ENCODE results near the gene PCK1.
A peak's percentile ranks its signal among the peaks of the same experiment; 100 is the strongest.
"Not testable (repeated sequence)": the region's sequence is repeated elsewhere in the genome, so short reads cannot be mapped to it uniquely, and the experiment has no call there.

Gene PCK1

DNA sequence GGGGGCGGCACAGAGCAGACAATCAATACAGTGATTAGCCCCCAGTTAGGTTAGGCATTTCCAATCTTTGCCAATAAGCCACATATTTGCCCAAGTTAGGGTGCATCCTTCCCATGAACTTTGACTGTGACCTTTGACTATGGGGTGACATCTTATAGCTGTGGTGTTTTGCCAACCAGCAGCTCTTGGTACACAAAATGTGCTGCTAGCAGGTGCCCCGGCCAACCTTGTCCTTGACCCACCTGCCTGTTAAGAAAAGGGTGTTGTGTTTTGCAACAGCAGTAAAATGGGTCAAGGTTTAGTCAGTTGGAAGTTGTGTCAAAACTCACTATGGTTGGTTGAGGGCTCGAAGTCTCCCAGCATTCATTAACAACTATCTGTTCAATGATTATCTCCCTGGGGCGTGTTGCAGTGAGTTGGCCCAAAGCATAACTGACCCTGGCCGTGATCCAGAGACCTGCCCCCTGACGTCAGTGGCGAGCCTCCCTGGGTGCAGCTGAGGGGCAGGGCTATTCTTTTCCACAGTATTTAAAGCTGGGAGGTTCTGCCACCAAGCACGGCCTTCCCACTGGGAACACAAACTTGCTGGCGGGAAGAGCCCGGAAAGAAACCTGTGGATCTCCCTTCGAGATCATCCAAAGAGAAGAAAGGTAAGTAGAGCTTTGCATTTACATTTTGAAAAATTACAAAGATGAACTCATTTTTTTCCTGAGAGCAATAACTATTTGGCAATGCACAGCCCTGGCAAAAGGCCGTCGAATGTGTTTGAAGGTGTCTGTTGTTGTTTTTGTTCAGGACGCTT is at the start of gene PCK1:
Gene PCK1, plus strand, starts transcription at position 557 of the 802 bp plus-strand sequence. CDS start 302 bp downstream, outside the sequence.
- TF ChIP-seq, protein P1, sequence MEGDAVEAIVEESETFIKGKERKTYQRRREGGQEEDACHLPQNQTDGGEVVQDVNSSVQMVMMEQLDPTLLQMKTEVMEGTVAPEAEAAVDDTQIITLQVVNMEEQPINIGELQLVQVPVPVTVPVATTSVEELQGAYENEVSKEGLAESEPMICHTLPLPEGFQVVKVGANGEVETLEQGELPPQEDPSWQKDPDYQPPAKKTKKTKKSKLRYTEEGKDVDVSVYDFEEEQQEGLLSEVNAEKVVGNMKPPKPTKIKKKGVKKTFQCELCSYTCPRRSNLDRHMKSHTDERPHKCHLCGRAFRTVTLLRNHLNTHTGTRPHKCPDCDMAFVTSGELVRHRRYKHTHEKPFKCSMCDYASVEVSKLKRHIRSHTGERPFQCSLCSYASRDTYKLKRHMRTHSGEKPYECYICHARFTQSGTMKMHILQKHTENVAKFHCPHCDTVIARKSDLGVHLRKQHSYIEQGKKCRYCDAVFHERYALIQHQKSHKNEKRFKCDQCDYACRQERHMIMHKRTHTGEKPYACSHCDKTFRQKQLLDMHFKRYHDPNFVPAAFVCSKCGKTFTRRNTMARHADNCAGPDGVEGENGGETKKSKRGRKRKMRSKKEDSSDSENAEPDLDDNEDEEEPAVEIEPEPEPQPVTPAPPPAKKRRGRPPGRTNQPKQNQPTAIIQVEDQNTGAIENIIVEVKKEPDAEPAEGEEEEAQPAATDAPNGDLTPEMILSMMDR (conservative IDR thresholded peaks at IDR 0.05), result no peak
- no peak for TF ChIP-seq ZFX (IDR thresholded peaks at IDR 0.05)
- H3K27ac ChIP-seq, result no peak within 1 kb of the TSS

DNA sequence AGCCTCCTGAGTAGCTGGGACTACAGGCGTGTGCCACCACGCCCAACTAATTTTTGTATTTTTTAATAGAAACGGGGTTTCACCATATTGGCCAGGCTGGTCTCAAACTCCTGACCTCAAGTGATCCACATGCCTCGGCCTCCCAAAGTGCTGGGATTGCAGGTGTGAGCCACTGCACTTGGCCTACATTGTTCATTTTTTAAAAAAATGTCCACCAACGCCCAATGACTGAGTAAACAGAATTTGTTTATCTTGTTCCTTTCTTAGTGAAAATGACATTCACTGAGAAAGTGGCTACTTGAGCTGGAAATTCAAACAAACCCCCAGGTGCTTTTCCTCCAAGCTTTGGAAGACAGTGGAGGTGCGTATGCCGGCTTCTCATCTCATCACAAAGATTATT is 49.2 kb upstream of the PCK1 start:
- H3K27ac ChIP-seq, result not testable (repeated sequence)

DNA sequence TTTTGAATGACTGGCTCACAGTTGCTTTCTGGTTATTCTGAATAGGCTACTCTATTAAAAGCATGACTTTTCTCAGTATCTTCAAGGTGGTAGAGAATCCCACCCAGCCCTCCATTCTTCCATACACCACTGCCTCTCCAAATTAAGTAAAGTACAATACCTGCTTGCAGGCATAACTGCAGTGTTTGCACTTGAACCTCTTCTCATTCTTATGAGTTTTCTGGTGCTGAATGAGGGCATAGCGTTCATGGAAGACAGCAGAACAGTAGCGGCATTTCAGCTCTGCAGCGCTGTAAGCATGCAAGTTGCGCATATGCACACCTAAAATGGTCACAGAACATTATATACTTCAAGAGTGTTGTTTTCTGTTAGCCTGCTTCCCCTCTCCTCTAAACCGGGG is 48.5 kb upstream of the PCK1 start:
- no peak overlapping the region for H3K27ac ChIP-seq
- no peak for TF ChIP-seq ZFX (IDR thresholded peaks at IDR 0.05)
- TF ChIP-seq, protein P1 (conservative IDR thresholded peaks at IDR 0.05), result no peak

DNA sequence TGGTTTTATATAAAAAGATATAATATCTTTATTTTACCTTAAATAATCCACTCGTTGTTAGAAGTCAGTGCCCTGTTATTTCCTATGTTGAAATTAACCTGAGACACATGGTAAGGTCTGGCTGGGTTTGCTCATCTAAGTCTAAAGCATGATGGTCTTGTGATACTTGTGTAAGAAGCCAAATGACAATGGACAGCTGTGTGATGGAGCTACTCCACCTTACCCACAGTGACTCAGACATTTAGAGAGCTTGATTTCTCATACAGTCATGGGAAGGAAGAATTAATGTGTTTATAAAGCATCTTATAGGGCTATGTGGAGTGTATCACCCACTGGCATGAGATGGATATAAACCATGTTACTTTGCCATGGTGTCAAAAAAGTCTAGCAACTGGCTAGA is 47.7 kb upstream of the PCK1 start:
- no peak overlapping the region for H3K27ac ChIP-seq
- TF ChIP-seq ZFX (IDR thresholded peaks at IDR 0.05), result no peak
- TF ChIP-seq, protein P1 (conservative IDR thresholded peaks at IDR 0.05), result no peak

DNA sequence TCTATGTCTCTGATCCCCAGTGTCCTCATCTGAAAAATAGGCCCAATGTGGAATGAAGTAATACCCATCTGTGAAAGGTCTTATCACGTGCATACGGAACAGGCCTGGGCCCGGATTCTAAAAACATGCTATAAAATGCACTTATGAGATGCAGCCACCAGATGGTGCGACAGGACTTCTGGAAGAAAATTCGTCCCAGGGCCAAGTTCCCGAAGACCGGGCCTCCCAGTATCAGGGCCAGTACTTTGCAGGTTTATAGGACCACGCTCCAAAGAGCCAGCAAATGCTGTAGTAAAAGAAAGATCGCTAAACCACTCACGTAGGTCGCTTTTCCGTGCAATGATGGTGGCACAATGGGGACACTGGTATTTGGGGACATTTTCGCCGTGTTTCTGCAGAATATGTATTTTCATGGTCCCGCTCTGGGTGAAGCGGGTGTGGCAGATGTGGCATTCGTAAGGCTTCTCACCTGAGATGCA is 46.6 kb upstream of the PCK1 start:
- TF ChIP-seq, protein P1 (conservative IDR thresholded peaks at IDR 0.05), result peak; percentile 87
- TF ChIP-seq ZFX (IDR thresholded peaks at IDR 0.05), result no peak
- H3K27ac ChIP-seq, result no peak overlapping the region

DNA sequence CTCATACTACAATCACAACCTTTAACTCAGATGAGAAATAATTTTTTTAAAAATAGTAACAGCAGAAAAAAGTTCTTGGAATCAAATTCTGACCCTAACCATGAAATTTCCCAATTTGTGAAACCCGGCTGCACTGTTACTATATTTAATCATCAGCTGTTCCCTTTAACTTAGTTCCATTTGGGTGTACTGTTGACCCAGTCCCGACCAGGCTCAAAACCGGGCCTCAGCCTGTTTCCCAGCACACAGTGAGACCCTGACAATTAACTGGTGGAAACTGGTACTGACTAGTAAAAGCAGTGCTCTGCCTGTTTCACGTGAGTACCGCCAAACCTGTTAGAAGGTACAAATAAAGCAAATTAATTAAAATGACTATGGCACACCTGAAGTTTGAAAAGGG is 43.0 kb upstream of the PCK1 start:
- no peak for TF ChIP-seq ZFX (IDR thresholded peaks at IDR 0.05)
- TF ChIP-seq, protein P1 (conservative IDR thresholded peaks at IDR 0.05), result no peak
- no peak overlapping the region for H3K27ac ChIP-seq

DNA sequence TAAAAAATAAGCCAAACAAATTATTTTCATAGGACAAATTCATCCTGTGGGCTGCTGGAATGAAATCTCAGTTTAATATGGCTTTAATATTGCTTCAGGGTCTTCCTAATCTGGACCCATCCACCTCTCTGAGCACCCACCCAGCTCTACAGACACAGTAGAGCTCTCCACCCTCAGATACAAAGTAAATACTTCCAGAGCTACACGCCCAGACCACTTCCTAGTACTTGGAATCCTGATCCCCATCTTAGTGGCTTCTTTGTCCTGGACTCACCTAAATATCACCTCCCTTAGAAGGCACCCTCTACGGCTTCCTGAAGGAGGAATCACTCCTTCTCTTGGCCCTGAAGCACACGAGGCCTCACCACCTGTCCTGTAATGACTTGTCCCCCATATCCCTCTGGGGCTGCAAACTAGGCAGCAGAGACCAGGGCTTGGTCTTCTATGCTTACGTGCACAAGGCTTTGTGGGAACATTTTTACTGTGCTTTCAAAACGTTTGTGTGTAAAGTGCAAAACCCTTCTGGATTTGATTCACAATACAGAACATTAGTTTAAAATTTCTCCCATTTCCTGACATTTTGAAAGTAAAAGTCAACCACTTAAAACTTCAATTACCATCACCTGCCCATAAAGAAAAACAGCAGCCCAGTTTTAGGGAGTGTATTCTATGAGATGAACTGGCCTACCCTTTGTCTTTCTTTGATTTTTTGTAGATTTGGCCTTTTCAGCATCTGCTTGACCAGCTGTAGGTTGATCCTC is 38.4 kb upstream of the PCK1 start:
- H3K27ac ChIP-seq, result no peak overlapping the region
- TF ChIP-seq, protein P1 (conservative IDR thresholded peaks at IDR 0.05), result no peak
- no peak for TF ChIP-seq ZFX (IDR thresholded peaks at IDR 0.05)
